Kidney (tissue), 14 donors: ENCODE results near the gene TMF1. TPM values are rescaled to one million over a fixed set of nuclear protein-coding genes. Genes with fewer than 3 reads are reported as not detected.

Experiments
- DNase-seq, 5 donors: peaks; one replicate each; pipeline ENCODE4 v3.0.0-alpha.2; 2013 to 2020
- FAIRE-seq: peaks from 2 replicates; lab custom pipeline; 2012; peaks lifted over from hg19 to GRCh38; lab: Jason Lieb, UNC
- H3K27ac ChIP-seq, 2 donors: one replicate each; pipeline ENCODE4 v1.7.0; 2013; ENCODE audit warnings: low read depth in 2 of 2, low read length in 2 of 2, inconsistent platforms in 1 of 2
- H3K27me3 ChIP-seq: one replicate; pipeline ENCODE4 v1.7.1; 2013; ENCODE audit warnings: low read length, inconsistent platforms; ENCODE audit not compliant: control insufficient read depth, insufficient read depth
- H3K36me3 ChIP-seq, 3 donors: one replicate each; pipeline versions ENCODE4 v1.7.0 to v1.7.1; 2013; ENCODE audit warnings: low read length in 3 of 3, control low read depth in 1 of 3, inconsistent platforms in 1 of 3; ENCODE audit not compliant: insufficient read depth in 3 of 3, control insufficient read depth in 2 of 3
- H3K4me1 ChIP-seq, 3 donors: one replicate each; pipeline versions ENCODE4 v1.7.0 to v1.7.1; 2013; ENCODE audit warnings: low read length in 3 of 3, inconsistent platforms in 1 of 3, low read depth in 1 of 3; ENCODE audit not compliant: control insufficient read depth in 2 of 3, insufficient read depth in 2 of 3
- H3K4me3 ChIP-seq, 3 donors: one replicate each; pipeline versions ENCODE4 v1.7.0 to v1.8.1; 2013; ENCODE audit warnings: low read length in 3 of 3, control low read depth in 1 of 3, inconsistent platforms in 1 of 3
- H3K9ac ChIP-seq, 3 donors: one replicate each; pipeline versions ENCODE4 v1.7.0 to v1.7.1; 2013; ENCODE audit warnings: low read length in 3 of 3, control low read depth in 1 of 3, inconsistent platforms in 1 of 3
- H3K9me3 ChIP-seq, 3 donors: one replicate each; pipeline versions ENCODE4 v1.7.0 to v1.7.1; 2013; ENCODE audit warnings: low read length in 3 of 3, control low read depth in 1 of 3, inconsistent platforms in 1 of 3; ENCODE audit not compliant: control insufficient read depth in 2 of 3, insufficient read depth in 1 of 3
- CTCF ChIP-seq: IDR thresholded peaks from 3 replicates; pipeline ENCODE4 v1.5.1; 2012; ENCODE audit warnings: mild to moderate bottlenecking, moderate library complexity, borderline replicate concordance; ENCODE audit not compliant: insufficient read depth; ENCODE audit errors: extremely low read depth
- intact Hi-C: fragments of 100-400 bp; cut with DNase I; formaldehyde crosslinking; loops from one replicate; pipeline ENCODE4 v1.11.1; 2022
- polyA plus RNA-seq: library from polyadenylated mRNA; stranded (reverse); fragments of 350-450 nt; fragmentation: Illumina TruSeq; extraction: RNeasy Lipid Tissue Mini Kit (QIAGEN cat#74804); gene quantifications from one replicate; pipeline ENCODE4 v1.2.3, GENCODE V29; 2014; ENCODE audit warnings: low read depth, low replicate concordance; ENCODE audit not compliant: insufficient read depth
- total RNA-seq: library from RNA; stranded (reverse); fragmentation: NEBNext Ultra II Directional; extraction: Animal tissue kit (Norgen Biotek cat#: 25700); gene quantifications from one replicate; pipeline ENCODE4 v1.2.1, GENCODE V29; 2021
- donor health status: control.
- donor health status: control.
- donor health status: control.
- donor health status: control.
- donor health status: control.
- donor health status: DM: yes; HTN: yes; CAD: no.
- donor health status: Normal renal cell carcinoma (clear cell type).

The TMF1 gene
- total and polyA plus RNA-seq, 2 donors from 2014 or later: 6.5 to 38.8 TPM

DNA sequence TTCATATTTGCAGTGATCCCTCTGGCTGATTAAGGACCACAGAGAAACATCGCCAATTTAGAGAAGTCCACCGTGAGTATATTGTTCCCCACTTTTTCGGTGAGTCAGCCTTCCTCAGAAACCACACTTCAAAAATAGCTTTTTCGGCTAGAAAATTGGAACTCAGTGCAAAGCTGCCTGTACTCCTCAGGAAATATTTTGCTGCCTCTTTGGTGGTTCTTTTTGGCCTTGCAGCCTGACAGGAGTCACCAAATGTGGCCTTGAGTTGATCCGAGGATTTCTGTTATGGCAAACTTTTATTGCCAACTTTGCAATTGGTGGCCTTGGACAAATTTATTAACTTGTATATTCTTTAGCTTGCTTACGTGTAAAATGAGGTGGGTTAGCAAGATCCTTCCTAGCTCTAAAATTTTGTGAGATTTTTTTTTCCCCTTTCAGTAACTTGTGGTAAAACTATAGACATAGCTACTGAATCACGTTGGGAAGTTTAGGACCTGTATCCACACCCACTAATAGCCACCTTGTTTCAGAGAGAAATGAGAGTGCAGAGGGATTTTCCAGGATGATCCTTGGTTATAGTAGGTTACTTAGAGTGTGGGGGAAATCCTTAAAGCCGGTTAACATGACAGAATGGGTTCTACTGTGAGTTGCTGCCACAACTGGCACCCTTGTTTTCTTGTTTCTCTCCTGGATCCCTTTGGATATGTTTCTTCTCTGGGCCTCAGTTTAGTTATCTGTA lies 42.5 kb upstream of the TMF1 start:
- no peak for TF ChIP-seq CTCF
- H3K9me3 ChIP-seq: no peaks in the 10 kb centered on the region
- peak overlapping the region in 1 of 3 donors; percentile 31 for H3K9ac ChIP-seq
- no peak for DNase-seq
- peak overlapping the region in 1 of 2 donors; percentile 51 for H3K27ac ChIP-seq
- no peaks in the 10 kb centered on the region for H3K27me3 ChIP-seq
- H3K4me1 ChIP-seq: peaks cover 0 to 23% (median 14%) of the 10 kb centered on the region in 3 donors
- H3K4me3 ChIP-seq: no peak overlapping the region
- no peaks in the 10 kb centered on the region for H3K36me3 ChIP-seq
- intact Hi-C loops: no loop called here
- no peak for FAIRE-seq

DNA sequence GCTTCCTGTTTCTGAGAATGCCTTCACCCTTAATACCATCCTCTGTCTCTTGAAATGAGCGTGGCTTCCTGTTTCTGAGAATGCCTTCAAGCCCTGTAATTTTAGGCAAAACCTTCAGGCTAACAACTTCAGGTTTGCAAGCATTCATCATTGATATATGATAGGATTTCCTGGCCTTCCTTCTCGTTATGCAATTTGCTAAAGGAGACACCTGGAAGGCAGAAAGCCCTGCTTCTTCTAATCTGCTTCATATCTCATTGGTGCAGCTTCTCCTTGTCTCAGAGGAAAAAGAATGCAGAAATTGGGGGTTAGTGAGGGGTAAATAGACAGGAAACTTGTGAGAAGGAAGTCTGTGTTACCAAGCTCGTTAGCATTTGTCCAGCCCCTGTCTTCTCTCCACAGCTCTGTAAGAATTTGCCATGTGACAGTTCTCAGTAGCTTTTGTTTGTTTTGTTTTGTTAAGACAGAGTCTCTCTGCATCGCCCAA lies 39.9 kb upstream of the TMF1 start:
- DNase-seq (peak in 2 of 5 donors; percentile 40 to 45), FAIRE-seq (no peak)
- TF ChIP-seq CTCF: no peak
- intact Hi-C loops: no loop called here
- no peaks in the 10 kb centered on the region for H3K36me3 ChIP-seq
- peak overlapping the region in 1 of 2 donors; percentile 12 for H3K27ac ChIP-seq
- peak overlapping the region in 1 of 3 donors; percentile 8 for H3K4me3 ChIP-seq
- no peaks in the 10 kb centered on the region for H3K9me3 ChIP-seq
- H3K27me3 ChIP-seq: no peaks in the 10 kb centered on the region
- peaks cover 0 to 32% (median 24%) of the 10 kb centered on the region in 3 donors for H3K4me1 ChIP-seq
- peak overlapping the region in 1 of 3 donors; percentile 19 for H3K9ac ChIP-seq

DNA sequence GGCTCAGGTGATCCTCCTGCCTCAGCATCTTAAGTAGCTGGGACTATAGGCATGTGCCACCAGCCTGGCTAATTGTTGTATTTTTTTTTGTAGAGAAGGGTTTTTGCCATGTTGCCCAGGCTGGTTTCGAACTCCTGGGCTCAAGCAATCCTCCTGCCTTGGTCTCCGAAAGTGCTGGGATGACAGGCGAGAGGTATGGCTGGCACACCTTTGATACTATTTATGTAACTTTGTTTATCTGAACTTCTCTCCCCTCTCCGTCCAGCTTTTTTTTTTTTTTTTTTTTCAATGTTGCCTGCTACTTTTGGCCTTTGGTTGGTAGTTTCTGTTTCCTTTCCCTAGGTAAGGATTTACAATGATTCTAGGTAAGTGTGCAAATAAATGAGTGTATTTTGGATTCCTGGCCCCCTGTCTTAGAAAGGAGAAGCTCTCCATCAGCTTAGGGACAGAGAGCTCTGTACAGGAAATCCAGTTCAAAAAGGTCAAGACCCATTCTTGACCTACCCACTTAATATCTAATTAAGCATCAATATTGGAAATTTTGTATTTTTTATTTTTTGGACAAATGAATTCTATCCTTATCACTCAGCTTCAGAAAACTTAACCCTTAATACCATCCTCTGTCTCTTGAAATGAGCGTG lies 39.4 kb upstream of the TMF1 start:
- peak overlapping the region in 1 of 2 donors; percentile 12 for H3K27ac ChIP-seq
- no peaks in the 10 kb centered on the region for H3K27me3 ChIP-seq
- H3K4me1 ChIP-seq: peaks cover 0 to 32% (median 26%) of the 10 kb centered on the region in 3 donors
- intact Hi-C loops: no loop called here
- FAIRE-seq (no peak), DNase-seq (no peak)
- peak overlapping the region in 1 of 3 donors; percentile 19 for H3K9ac ChIP-seq
- H3K9me3 ChIP-seq: no peaks in the 10 kb centered on the region
- H3K4me3 ChIP-seq: no peak overlapping the region
- no peak for TF ChIP-seq CTCF
- H3K36me3 ChIP-seq: no peaks in the 10 kb centered on the region
